Measurements from ENCODE around the gene LMO1. TPM values are rescaled to one million over a fixed set of nuclear protein-coding genes. Genes with fewer than 3 reads are reported as not detected.

Gene LMO1
- total and polyA plus RNA-seq, 10 of the 15 experiments (the other 5 are each of a cell fraction or from before 2014, with no cell fraction given), result not detected

DNA sequence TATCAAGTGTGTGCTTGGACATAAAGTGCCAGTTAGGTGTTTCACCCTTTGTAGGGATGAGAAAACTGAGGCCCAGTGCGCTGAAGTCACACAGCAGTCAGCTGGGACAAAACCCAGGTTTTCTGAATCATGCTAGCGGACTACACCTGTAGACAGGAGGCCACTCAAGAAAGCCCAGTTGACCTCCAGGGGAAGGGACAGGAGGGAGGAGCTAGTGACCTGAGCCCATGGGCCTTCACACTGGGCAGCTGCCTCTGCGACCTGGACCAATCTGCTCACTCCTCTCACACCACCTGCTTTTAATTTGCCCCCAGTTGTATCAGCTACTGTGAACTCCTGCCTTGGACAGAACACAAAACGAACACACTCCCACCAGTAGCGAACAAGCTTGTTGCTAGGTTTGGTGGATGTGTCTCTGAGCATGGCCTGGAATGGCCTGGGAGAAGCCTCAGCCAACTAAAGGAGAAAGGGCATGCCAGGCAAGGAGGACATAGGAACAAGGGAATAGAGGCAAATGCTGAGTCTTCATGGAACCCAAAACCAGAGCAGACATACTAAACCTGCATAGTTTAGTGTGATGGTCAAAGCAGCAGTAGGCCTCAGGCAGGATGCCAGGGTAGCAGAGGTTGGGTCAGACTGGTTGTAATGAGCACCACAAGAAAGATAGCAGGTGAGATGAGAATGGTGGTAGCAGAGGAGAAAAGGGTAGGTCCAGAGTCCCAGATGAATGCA lies 7.2 kb downstream of the LMO1 start:
- 28% methylated on average over 5 of the region's 5 CpGs for WGBS (ENCODE audit: insufficient coverage, insufficient replicate concordance, low lambda C conversion rate, missing lambda C conversion rate)
- ChIA-PET SMC1A (ENCODE audit: uncharacterized antibody, unreplicated experiment) (no interaction called here), POLR2A (no interaction called here), CTCF (interaction anchor here (1.5 kb wide), 1 partner anchor 11 kb away, joined by 3 read pairs; no protein-coding TSS in a partner anchor), RAD21 (ENCODE audit: unreplicated experiment) (interaction anchor here (0.7 kb wide), 1 partner anchor 63 kb away, joined by 3 read pairs; no protein-coding TSS in a partner anchor)
- no peak overlapping the region for H3K4me2 ChIP-seq (ENCODE audit: control insufficient read depth, insufficient read depth)
- intact Hi-C loops (cut with micrococcal nuclease; ENCODE audit: unreplicated experiment), result no loop called here
- peaks cover 6% of the 10 kb centered on the region in 2 experiments; a peak in 3 of 4 replicates for H3K27me3 ChIP-seq (replicated peaks in 1 of 2; ENCODE audit: control insufficient read depth in 2 of 2, insufficient read depth in 2 of 2, low read length in 1 of 2)
- no peak overlapping the region for H3K9ac ChIP-seq (ENCODE audit: control insufficient read depth, insufficient read depth, low read length)
- no peak for ATAC-seq
- DNase-seq (ENCODE audit: low read depth, low spot score), result no peak
- H3K4me1 ChIP-seq (ENCODE audit: control insufficient read depth, insufficient read depth, low read length), result no peaks in the 10 kb centered on the region
- H3K36me3 ChIP-seq (ENCODE audit: control insufficient read depth in 2 of 2, insufficient read depth in 2 of 2, low read length in 1 of 2), result no peaks in the 10 kb centered on the region
- no peak overlapping the region for H2AFZ ChIP-seq (ENCODE audit: control insufficient read depth, low read depth, low read length)
- no TSS peak for BruUV-seq (replicated peaks)
- no peaks in the 10 kb centered on the region for H3K79me2 ChIP-seq (ENCODE audit: control insufficient read depth, insufficient read depth, low read length)
- no peak for FAIRE-seq
- no peaks in the 10 kb centered on the region for H4K20me1 ChIP-seq (ENCODE audit: control insufficient read depth, insufficient read depth)
- H3K9me3 ChIP-seq (replicated peaks; ENCODE audit: control insufficient read depth, insufficient read depth, low read length), result no peaks in the 10 kb centered on the region
- H3K27ac ChIP-seq (ENCODE audit: control insufficient read depth, insufficient read depth), result no peak overlapping the region
- TF ChIP-seq, protein P1, sequence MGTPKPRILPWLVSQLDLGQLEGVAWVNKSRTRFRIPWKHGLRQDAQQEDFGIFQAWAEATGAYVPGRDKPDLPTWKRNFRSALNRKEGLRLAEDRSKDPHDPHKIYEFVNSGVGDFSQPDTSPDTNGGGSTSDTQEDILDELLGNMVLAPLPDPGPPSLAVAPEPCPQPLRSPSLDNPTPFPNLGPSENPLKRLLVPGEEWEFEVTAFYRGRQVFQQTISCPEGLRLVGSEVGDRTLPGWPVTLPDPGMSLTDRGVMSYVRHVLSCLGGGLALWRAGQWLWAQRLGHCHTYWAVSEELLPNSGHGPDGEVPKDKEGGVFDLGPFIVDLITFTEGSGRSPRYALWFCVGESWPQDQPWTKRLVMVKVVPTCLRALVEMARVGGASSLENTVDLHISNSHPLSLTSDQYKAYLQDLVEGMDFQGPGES (IDR thresholded peaks at IDR 0.05), result no peak
- TF ChIP-seq NR2F1 (conservative IDR thresholded peaks at IDR 0.05) (no peak), SMAD5 (IDR thresholded peaks at IDR 0.05; ENCODE audit: low read depth) (no peak), RCOR1 (conservative IDR thresholded peaks at IDR 0.05; ENCODE audit: low read depth, low read length) (no peak), EED (IDR thresholded peaks at IDR 0.05; ENCODE audit: low read depth) (no peak)
- TF ChIP-seq, protein P2, sequence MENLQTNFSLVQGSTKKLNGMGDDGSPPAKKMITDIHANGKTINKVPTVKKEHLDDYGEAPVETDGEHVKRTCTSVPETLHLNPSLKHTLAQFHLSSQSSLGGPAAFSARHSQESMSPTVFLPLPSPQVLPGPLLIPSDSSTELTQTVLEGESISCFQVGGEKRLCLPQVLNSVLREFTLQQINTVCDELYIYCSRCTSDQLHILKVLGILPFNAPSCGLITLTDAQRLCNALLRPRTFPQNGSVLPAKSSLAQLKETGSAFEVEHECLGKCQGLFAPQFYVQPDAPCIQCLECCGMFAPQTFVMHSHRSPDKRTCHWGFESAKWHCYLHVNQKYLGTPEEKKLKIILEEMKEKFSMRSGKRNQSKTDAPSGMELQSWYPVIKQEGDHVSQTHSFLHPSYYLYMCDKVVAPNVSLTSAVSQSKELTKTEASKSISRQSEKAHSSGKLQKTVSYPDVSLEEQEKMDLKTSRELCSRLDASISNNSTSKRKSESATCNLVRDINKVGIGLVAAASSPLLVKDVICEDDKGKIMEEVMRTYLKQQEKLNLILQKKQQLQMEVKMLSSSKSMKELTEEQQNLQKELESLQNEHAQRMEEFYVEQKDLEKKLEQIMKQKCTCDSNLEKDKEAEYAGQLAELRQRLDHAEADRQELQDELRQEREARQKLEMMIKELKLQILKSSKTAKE (IDR thresholded peaks at IDR 0.05; ENCODE audit: low read depth, poor library complexity, severe bottlenecking), result no peak
- no peak overlapping the region for H3K4me3 ChIP-seq
- in situ Hi-C loops (cut with MboI), result no loop called here

Measured in GM12878 (cell line).